Activated effector memory CD4-positive, alpha-beta T cell treated with Interleukin-2 at 50 U/mL for 16 hours (primary cell): ENCODE results near the gene ARL13A.
"Not testable (repeated sequence)": the region's sequence is repeated elsewhere in the genome, so short reads cannot be mapped to it uniquely, and the experiment has no call there.

Experiments
- DNase-seq: peaks from one replicate; pipeline ENCODE4 v3.0.0-alpha.2; 2020

The ARL13A gene

GRCh38 chrX:100994352-100995281, 25.1 kb downstream of the ARL13A start:
- DNase-seq, result no peak

GRCh38 chrX:100995469-100995868, 26.0 kb downstream of the ARL13A start:
- DNase-seq, result no peak

- no peak for DNase-seq
Observed at GRCh38 chrX:100999451-100999850, 29.9 kb downstream of the ARL13A start.

DNA sequence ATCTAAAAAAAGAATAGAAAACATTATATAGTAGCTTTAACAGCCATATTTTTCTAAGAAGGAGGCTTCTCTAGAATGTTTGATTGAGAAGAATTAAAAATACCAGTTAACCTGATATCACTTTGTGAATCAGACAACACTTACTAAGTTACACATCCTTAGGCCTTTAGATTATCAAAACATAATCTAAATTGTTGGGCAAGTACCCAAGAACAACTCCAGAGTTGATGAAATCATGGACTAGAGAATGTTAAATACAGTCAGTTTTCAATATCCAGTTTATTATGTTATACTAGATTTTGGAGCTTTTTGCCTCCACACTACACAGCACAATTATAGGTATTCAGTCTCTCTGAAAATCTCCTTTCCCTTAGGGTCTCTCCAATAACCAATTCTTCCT, 39.6 kb downstream of the ARL13A start:
- DNase-seq, result no peak

GRCh38 chrX:101012031-101012430, 42.5 kb downstream of the ARL13A start:
- DNase-seq, result not testable (repeated sequence)

DNA sequence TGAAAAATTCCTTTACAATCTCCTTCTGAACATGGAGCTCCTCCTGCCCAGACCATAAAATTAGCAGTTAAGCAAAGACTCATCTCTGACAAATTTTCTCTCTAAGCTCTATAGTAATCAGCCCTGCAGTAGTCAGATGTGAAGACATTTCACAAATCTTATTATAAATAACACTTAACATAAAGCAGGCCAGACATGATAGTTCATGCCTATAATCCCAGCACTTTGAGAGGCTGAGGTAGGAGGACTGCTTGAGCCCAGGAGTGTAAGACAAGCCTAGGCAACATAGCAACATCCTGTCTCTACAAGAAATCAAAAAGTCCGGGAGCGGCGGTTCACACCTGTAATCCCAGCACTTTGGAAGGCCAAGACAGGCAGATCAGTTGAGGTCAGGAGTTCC, 52.5 kb downstream of the ARL13A start:
- no peak for DNase-seq

DNA sequence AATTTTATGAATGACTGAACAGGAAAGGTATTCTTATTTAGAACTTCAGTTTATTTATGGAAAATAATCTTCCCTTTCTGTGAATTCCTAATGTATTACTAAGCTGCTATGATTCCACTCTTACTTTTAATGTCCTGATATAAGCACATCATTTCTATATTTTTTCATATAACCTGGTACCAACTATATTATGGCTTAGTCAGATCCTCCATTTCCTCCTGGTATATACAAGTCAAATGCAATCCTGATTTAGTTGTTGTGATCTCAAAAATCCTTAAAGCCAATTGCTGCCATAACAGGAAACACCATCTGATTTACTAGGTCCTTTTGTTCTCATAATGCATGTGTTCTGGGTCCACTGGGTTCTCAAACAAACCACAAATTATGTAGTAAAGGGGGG, 55.6 kb downstream of the ARL13A start:
- DNase-seq, result no peak

DNA sequence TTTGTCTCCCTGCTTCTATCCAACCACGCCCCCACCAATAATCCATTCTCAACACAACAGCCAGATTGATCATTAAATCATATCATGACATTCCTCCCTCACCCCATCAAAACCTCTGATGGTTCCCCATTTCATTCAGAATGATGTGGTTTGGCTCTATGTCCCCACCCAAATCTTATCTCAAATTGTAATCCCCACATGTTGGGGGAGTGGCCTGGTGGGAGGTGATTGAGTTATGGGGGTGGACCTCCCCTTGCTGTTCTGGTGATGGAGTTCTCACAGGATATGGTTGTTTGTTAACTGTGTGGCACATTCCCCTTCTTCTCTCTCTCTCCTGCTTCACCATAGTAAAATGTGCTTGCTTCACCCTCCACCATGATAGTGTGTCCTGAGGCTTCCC, 59.1 kb downstream of the ARL13A start:
- no peak for DNase-seq

GRCh38 chrX:101029665-101030064, 60.2 kb downstream of the ARL13A start:
- DNase-seq, result no peak

GRCh38 chrX:101037231-101037630, 67.7 kb downstream of the ARL13A start:
- DNase-seq, result no peak

DNA sequence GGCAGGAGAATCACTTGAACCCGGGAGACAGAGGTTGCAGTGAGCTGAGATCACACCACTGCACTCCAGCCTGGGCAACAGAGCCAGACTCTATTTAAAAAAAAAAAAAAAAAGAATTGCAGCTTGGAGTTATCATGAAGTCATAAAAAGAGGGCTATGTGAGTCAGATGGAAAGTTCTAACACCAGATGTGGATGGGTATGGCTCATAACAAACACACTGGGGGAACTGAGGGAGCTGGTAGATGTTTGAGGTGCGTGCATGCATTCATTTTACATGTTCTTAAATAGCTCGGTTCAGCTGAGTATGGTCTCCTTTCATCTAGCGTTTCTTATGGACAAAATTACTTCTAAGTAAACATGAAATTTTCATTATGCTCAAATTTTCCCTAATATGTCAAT, 70.7 kb downstream of the ARL13A start:
- DNase-seq, result no peak
